ENCODE measurements around the gene TSPAN18. TPM values are rescaled to one million over a fixed set of nuclear protein-coding genes. Genes with fewer than 3 reads are reported as not detected.

TSPAN18 gene
- total and polyA plus RNA-seq, 2 donors from 2014 or later = 13.8 to 38.1 TPM

DNA sequence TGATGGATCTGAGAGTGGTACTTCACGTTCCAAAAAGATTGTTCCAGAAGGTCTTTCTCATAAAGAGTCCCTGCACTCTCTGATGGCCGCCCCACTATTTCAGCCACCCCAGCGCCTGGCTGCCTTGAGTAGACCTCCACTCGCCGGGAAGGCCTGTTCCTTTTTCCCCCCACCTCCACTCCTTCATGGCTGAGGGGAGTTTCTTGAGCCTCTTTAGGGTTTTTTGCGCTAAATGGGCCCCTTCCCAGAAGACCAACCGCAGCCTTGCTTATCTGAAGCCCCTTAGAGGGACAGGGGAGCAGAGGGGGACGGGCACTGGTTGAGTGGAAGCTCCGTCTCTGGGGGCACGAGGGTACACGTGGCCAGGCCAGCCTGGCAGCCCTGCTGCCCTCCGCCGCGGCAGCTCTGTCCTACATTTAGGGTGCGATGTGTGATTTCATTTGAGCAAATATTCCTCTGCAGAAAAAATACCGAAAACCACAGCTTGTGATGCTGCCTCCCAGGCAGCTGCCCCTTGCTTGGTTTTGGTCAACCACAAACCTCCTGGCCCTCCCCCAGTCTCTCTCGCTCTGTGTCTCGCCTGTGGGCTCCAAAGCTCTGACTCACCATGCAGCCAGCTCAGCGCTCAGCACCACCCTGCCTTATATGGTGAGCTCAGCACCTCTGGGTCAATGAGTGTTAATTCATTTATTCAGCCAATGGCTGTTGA lies 135.2 kb downstream of the TSPAN18 start:
- peaks cover 0 to 9% (median 0%) of the 10 kb centered on the region in 3 donors for H3K4me1 ChIP-seq (ENCODE audit: control insufficient read depth in 2 of 3, insufficient read depth in 2 of 3, low read depth in 1 of 3, low read length in 3 of 3)
- no peaks in the 10 kb centered on the region for H3K27me3 ChIP-seq (ENCODE audit: control insufficient read depth, insufficient read depth, low read length)
- TF ChIP-seq, protein P1, sequence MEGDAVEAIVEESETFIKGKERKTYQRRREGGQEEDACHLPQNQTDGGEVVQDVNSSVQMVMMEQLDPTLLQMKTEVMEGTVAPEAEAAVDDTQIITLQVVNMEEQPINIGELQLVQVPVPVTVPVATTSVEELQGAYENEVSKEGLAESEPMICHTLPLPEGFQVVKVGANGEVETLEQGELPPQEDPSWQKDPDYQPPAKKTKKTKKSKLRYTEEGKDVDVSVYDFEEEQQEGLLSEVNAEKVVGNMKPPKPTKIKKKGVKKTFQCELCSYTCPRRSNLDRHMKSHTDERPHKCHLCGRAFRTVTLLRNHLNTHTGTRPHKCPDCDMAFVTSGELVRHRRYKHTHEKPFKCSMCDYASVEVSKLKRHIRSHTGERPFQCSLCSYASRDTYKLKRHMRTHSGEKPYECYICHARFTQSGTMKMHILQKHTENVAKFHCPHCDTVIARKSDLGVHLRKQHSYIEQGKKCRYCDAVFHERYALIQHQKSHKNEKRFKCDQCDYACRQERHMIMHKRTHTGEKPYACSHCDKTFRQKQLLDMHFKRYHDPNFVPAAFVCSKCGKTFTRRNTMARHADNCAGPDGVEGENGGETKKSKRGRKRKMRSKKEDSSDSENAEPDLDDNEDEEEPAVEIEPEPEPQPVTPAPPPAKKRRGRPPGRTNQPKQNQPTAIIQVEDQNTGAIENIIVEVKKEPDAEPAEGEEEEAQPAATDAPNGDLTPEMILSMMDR (IDR thresholded peaks at IDR 0.05; ENCODE audit: borderline replicate concordance, extremely low read depth, insufficient read depth) = no peak
- H3K27ac ChIP-seq (ENCODE audit: low read depth in 2 of 2, low read length in 2 of 2) = peak overlapping the region; percentile 67 to 85
- H3K9me3 ChIP-seq (ENCODE audit: control insufficient read depth in 2 of 3, insufficient read depth in 1 of 3, low read length in 3 of 3) = no peaks in the 10 kb centered on the region
- FAIRE-seq = no peak
- no peak overlapping the region for H3K9ac ChIP-seq (ENCODE audit: low read length in 3 of 3)
- intact Hi-C loops (cut with DNase I) = no loop called here
- no peaks in the 10 kb centered on the region for H3K36me3 ChIP-seq (ENCODE audit: control insufficient read depth in 2 of 3, insufficient read depth in 3 of 3, low read length in 3 of 3)
- H3K4me3 ChIP-seq (ENCODE audit: low read length in 3 of 3) = no peak overlapping the region
- peak in 2 of 5 donors; percentile 58 to 96 for DNase-seq

DNA sequence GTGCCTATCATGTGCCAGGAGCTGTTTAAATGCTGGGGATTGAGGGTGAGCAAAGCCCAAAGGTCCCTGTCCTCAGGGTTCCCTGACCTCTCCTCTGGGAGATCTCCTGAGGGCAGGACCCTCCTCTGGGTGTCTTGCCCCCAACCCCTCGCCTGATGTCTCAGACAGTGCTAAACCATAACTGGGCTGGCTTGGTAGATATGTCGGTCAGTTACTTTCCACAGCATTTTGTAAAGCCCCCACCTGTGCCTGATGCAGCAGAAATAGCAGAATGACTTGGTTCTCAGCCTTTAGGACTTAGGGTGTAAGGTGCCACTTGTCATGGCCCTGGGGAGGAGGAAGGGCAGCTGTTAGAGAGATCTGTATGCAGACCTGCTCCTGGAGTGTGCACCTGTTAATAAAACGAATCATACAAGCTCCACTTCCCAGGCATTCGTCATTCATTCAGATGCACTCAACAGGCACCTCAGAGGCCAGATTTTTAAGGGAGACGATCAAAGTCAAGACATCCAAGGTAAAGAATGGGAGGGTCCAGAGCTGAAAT lies 135.9 kb downstream of the TSPAN18 start:
- intact Hi-C loops (cut with DNase I) = no loop called here
- no peak for DNase-seq
- H3K9me3 ChIP-seq (ENCODE audit: control insufficient read depth in 2 of 3, insufficient read depth in 1 of 3, low read length in 3 of 3) = no peaks in the 10 kb centered on the region
- FAIRE-seq = no peak
- H3K4me3 ChIP-seq (ENCODE audit: low read length in 3 of 3) = no peak overlapping the region
- H3K36me3 ChIP-seq (ENCODE audit: control insufficient read depth in 2 of 3, insufficient read depth in 3 of 3, low read length in 3 of 3) = no peaks in the 10 kb centered on the region
- no peak overlapping the region for H3K9ac ChIP-seq (ENCODE audit: low read length in 3 of 3)
- TF ChIP-seq, protein P1 (IDR thresholded peaks at IDR 0.05; ENCODE audit: borderline replicate concordance, extremely low read depth, insufficient read depth) = no peak
- H3K4me1 ChIP-seq (ENCODE audit: control insufficient read depth in 2 of 3, insufficient read depth in 2 of 3, low read depth in 1 of 3, low read length in 3 of 3) = peaks cover 0 to 9% (median 0%) of the 10 kb centered on the region in 3 donors
- no peaks in the 10 kb centered on the region for H3K27me3 ChIP-seq (ENCODE audit: control insufficient read depth, insufficient read depth, low read length)
- peak overlapping the region; percentile 45 to 67 for H3K27ac ChIP-seq (ENCODE audit: low read depth in 2 of 2, low read length in 2 of 2)

- peaks cover 0 to 9% (median 0%) of the 10 kb centered on the region in 3 donors for H3K4me1 ChIP-seq (ENCODE audit: control insufficient read depth in 2 of 3, insufficient read depth in 2 of 3, low read depth in 1 of 3, low read length in 3 of 3)
- intact Hi-C loops (cut with DNase I) = no loop called here
- DNase-seq (peak in 1 of 5 donors; percentile 13), FAIRE-seq (no peak)
- H3K27ac ChIP-seq (ENCODE audit: low read depth in 2 of 2, low read length in 2 of 2) = peak overlapping the region in 1 of 2 donors; percentile 45
- no peaks in the 10 kb centered on the region for H3K27me3 ChIP-seq (ENCODE audit: control insufficient read depth, insufficient read depth, low read length)
- TF ChIP-seq, protein P1 (IDR thresholded peaks at IDR 0.05; ENCODE audit: borderline replicate concordance, extremely low read depth, insufficient read depth) = no peak
- no peaks in the 10 kb centered on the region for H3K36me3 ChIP-seq (ENCODE audit: control insufficient read depth in 2 of 3, insufficient read depth in 3 of 3, low read length in 3 of 3)
- no peak overlapping the region for H3K4me3 ChIP-seq (ENCODE audit: low read length in 3 of 3)
- no peaks in the 10 kb centered on the region for H3K9me3 ChIP-seq (ENCODE audit: control insufficient read depth in 2 of 3, insufficient read depth in 1 of 3, low read length in 3 of 3)
- no peak overlapping the region for H3K9ac ChIP-seq (ENCODE audit: low read length in 3 of 3)
These were observed 136.5 kb downstream of the TSPAN18 start for GRCh38 chr11:44863231-44863630.
